Colonic mucosa (tissue), 4 donors: ENCODE measurements around the gene HMG20A. TPM values are rescaled to one million over a fixed set of nuclear protein-coding genes. Genes with fewer than 3 reads are reported as not detected.

ENCODE experiments used
- DNase-seq: peaks from one replicate; pipeline ENCODE4 v3.0.0-alpha.2; 2020
- H3K27ac ChIP-seq: fragments of 200-600 bp; one replicate; pipeline ENCODE4 v1.8.0; 2021
- H3K27me3 ChIP-seq: fragments of 200-600 bp; one replicate; pipeline ENCODE4 v1.8.0; 2021
- H3K36me3 ChIP-seq: fragments of 200-600 bp; one replicate; pipeline ENCODE4 v1.8.0; 2021
- H3K4me1 ChIP-seq: fragments of 200-600 bp; one replicate; pipeline ENCODE4 v1.8.0; 2021; ENCODE audit warnings: mild to moderate bottlenecking
- H3K4me3 ChIP-seq: fragments of 200-600 bp; one replicate; pipeline ENCODE4 v1.8.0; 2021
- H3K9ac ChIP-seq, 2 donors: one replicate each; pipeline ENCODE4 v1.7.0; 2013; ENCODE audit warnings: control low read depth in 2 of 2, low read depth in 2 of 2, low read length in 2 of 2
- H3K9me3 ChIP-seq: fragments of 200-600 bp; one replicate; pipeline ENCODE4 v1.8.0; 2021
- intact Hi-C: fragments of 100-400 bp; cut with DNase I; formaldehyde crosslinking; loops from one replicate; pipeline ENCODE4 v1.14.1; 2022
- total RNA-seq, 2 donors: library from RNA; stranded (reverse); fragmentation: NEBNext Ultra II Directional in 1 of 2; extraction: Animal tissue kit (Norgen Biotek cat#: 25700) in 1 of 2; gene quantifications; one replicate each; pipeline ENCODE4 v1.2.1, GENCODE V29; 2021
- TF ChIP-seq, protein P1 (sequence below): fragments of 200-600 bp; IDR thresholded peaks from one replicate; pipeline ENCODE4 v1.8.0; 2022; ENCODE audit warnings: antibody characterized with exemption, mild to moderate bottlenecking
- donor health status: healthy.
- donor health status: DM: no; HTN: no; CAD: no.
- donor health status: DM: no; HTN: no; CAD: no.

Gene HMG20A
- total RNA-seq, 2 donors from 2014 or later = 32.9 to 37.1 TPM

- TF ChIP-seq, protein P1, sequence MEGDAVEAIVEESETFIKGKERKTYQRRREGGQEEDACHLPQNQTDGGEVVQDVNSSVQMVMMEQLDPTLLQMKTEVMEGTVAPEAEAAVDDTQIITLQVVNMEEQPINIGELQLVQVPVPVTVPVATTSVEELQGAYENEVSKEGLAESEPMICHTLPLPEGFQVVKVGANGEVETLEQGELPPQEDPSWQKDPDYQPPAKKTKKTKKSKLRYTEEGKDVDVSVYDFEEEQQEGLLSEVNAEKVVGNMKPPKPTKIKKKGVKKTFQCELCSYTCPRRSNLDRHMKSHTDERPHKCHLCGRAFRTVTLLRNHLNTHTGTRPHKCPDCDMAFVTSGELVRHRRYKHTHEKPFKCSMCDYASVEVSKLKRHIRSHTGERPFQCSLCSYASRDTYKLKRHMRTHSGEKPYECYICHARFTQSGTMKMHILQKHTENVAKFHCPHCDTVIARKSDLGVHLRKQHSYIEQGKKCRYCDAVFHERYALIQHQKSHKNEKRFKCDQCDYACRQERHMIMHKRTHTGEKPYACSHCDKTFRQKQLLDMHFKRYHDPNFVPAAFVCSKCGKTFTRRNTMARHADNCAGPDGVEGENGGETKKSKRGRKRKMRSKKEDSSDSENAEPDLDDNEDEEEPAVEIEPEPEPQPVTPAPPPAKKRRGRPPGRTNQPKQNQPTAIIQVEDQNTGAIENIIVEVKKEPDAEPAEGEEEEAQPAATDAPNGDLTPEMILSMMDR = no peak
- H3K4me3 ChIP-seq = no peak overlapping the region
- no peaks in the 10 kb centered on the region for H3K4me1 ChIP-seq
- peaks cover 3% of the 10 kb centered on the region for H3K36me3 ChIP-seq
- H3K27me3 ChIP-seq = no peaks in the 10 kb centered on the region
- H3K9ac ChIP-seq = no peak overlapping the region
- H3K9me3 ChIP-seq = no peaks in the 10 kb centered on the region
- intact Hi-C loops = no loop called here
- DNase-seq = no peak
- no peak overlapping the region for H3K27ac ChIP-seq
These were observed 67.2 kb downstream of the HMG20A start for GRCh38 chr15:77487888-77488287.

GRCh38 chr15:77489647-77490046, 69.0 kb downstream of the HMG20A start:
- TF ChIP-seq, protein P1 = no peak
- Histone ChIP-seq H3K9me3 (no peaks in the 10 kb centered on the region), H3K27ac (no peak overlapping the region), H3K4me1 (no peaks in the 10 kb centered on the region), H3K9ac (no peak overlapping the region), H3K4me3 (no peak overlapping the region), H3K36me3 (no peaks in the 10 kb centered on the region), H3K27me3 (no peaks in the 10 kb centered on the region)
- DNase-seq = no peak
- intact Hi-C loops = loop anchor here (10.0 kb wide), 2 partner anchors 65 to 305 kb away; partner anchors contain the start of genes HMG20A and PEAK1

DNA sequence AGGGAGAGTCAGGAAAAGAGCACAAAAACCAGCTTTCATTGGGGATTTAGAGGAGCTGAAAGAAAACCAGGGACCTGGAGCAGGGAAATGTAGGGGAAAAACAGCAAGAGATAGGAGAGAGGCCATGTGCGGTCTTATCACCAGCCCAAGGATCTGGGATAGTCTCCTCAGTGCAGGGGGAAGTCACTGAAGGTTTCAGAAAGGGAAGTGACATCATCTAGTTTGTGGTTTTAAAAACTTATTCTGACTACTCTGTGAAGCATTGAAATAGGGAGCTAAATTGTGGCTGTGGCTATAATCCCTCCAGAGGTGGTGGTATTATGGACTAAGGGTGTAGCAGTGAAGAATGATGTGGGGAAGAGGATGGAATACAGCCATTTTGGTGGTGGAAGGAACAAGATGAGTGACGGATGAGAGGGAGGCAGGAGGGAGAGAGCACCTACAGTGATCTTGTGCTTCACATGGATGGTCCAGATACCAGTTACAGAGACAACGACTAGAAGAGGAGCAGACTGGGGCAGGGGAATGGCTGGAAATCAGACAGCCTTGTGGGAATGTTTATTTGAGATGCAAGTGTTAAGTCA, 72.7 kb downstream of the HMG20A start:
- Histone ChIP-seq H3K9me3 (no peaks in the 10 kb centered on the region), H3K36me3 (no peaks in the 10 kb centered on the region), H3K4me3 (no peak overlapping the region), H3K9ac (no peak overlapping the region), H3K27ac (no peak overlapping the region), H3K27me3 (no peaks in the 10 kb centered on the region), H3K4me1 (no peaks in the 10 kb centered on the region)
- no peak for DNase-seq
- intact Hi-C loops = loop anchor here (10.0 kb wide), 2 partner anchors 69 to 309 kb away; partner anchors contain the start of genes HMG20A and PEAK1
- TF ChIP-seq, protein P1 = no peak

- TF ChIP-seq, protein P1 = no peak
- H3K4me3 ChIP-seq = no peak overlapping the region
- no peak overlapping the region for H3K27ac ChIP-seq
- DNase-seq = no peak
- intact Hi-C loops = loop anchor here (10.0 kb wide), 2 partner anchors 69 to 309 kb away; partner anchors contain the start of genes HMG20A and PEAK1
- H3K4me1 ChIP-seq = no peaks in the 10 kb centered on the region
- H3K36me3 ChIP-seq = no peaks in the 10 kb centered on the region
- H3K27me3 ChIP-seq = no peaks in the 10 kb centered on the region
- no peak overlapping the region for H3K9ac ChIP-seq
- no peaks in the 10 kb centered on the region for H3K9me3 ChIP-seq
These were observed 73.6 kb downstream of the HMG20A start for GRCh38 chr15:77494073-77494867.

- intact Hi-C loops = loop anchor here (5.0 to 10.0 kb wide), 3 partner anchors 70 to 378 kb away; partner anchors contain the start of genes HMG20A and PEAK1
- TF ChIP-seq, protein P1 = no peak
- Histone ChIP-seq H3K4me3 (no peak overlapping the region), H3K36me3 (no peaks in the 10 kb centered on the region), H3K9me3 (no peaks in the 10 kb centered on the region), H3K4me1 (no peaks in the 10 kb centered on the region), H3K27me3 (no peaks in the 10 kb centered on the region), H3K27ac (no peak overlapping the region), H3K9ac (no peak overlapping the region)
- no peak for DNase-seq
These were observed 74.3 kb downstream of the HMG20A start for GRCh38 chr15:77494964-77495363.
